ENCODE measurements around the gene RTP5.
"Not testable (repeated sequence)": the region's sequence is repeated elsewhere in the genome, so short reads cannot be mapped to it uniquely, and the experiment has no call there.

RTP5 gene

GRCh38 chr2:241868661-241869081 lies 858 bp upstream of the RTP5 start:
- DNase-seq (ENCODE audit: low read depth, low spot score), result no peak
- no peak overlapping the region for H3K27ac ChIP-seq

- no peak for DNase-seq (ENCODE audit: low read depth, low spot score)
- no peak overlapping the region for H3K27ac ChIP-seq
These were observed 582 bp downstream of the RTP5 start for GRCh38 chr2:241870081-241870541.

- DNase-seq (ENCODE audit: low read depth, low spot score), result no peak
- no peak overlapping the region for H3K27ac ChIP-seq
These were observed 1.3 kb downstream of the RTP5 start for GRCh38 chr2:241870611-241871537.

- no peak for DNase-seq (ENCODE audit: low read depth, low spot score)
- H3K27ac ChIP-seq, result no peak overlapping the region
These were observed 2.2 kb downstream of the RTP5 start for GRCh38 chr2:241871538-241872312.

- no peak for DNase-seq (ENCODE audit: low read depth, low spot score)
- no peak overlapping the region for H3K27ac ChIP-seq
These were observed 2.7 kb downstream of the RTP5 start for GRCh38 chr2:241872313-241872642.

- DNase-seq (ENCODE audit: low read depth, low spot score), result no peak
- no peak overlapping the region for H3K27ac ChIP-seq
These were observed 3.7 kb downstream of the RTP5 start for GRCh38 chr2:241873081-241873802.

GRCh38 chr2:241873803-241874110 lies 4.2 kb downstream of the RTP5 start:
- DNase-seq (ENCODE audit: low read depth, low spot score), result no peak
- H3K27ac ChIP-seq, result no peak overlapping the region

- no peak overlapping the region for H3K27ac ChIP-seq
- no peak for DNase-seq (ENCODE audit: low read depth, low spot score)
These were observed 4.9 kb downstream of the RTP5 start for GRCh38 chr2:241874277-241874925.

GRCh38 chr2:241875754-241876527 lies 6.4 kb downstream of the RTP5 start:
- H3K27ac ChIP-seq; DNase-seq (ENCODE audit: low read depth, low spot score): not testable (repeated sequence)

- DNase-seq (ENCODE audit: low read depth, low spot score), result no peak
- H3K27ac ChIP-seq, result no peak overlapping the region
These were observed 7.1 kb downstream of the RTP5 start for GRCh38 chr2:241876528-241877196.

GRCh38 chr2:241877197-241877685 lies 7.7 kb downstream of the RTP5 start:
- no peak for DNase-seq (ENCODE audit: low read depth, low spot score)
- H3K27ac ChIP-seq, result no peak overlapping the region

GRCh38 chr2:241877989-241878970 lies 8.8 kb downstream of the RTP5 start:
- DNase-seq (ENCODE audit: low read depth, low spot score), result no peak
- H3K27ac ChIP-seq, result no peak overlapping the region

- H3K27ac ChIP-seq, result no peak overlapping the region
- DNase-seq (ENCODE audit: low read depth, low spot score), result no peak
These were observed 9.8 kb downstream of the RTP5 start for GRCh38 chr2:241879326-241879725.

GRCh38 chr2:241880311-241881073 lies 11.0 kb downstream of the RTP5 start:
- H3K27ac ChIP-seq, result no peak overlapping the region
- no peak for DNase-seq (ENCODE audit: low read depth, low spot score)

GRCh38 chr2:241882091-241882625 lies 12.6 kb downstream of the RTP5 start:
- no peak for DNase-seq (ENCODE audit: low read depth, low spot score)
- H3K27ac ChIP-seq, result no peak overlapping the region

- DNase-seq (ENCODE audit: low read depth, low spot score), result no peak
- no peak overlapping the region for H3K27ac ChIP-seq
These were observed 15.4 kb downstream of the RTP5 start for GRCh38 chr2:241884951-241885290.

Data from epithelial cell of prostate (primary cell).